PC-9 (cell line): ENCODE data around the gene PHC2. TPM values are rescaled to one million over a fixed set of nuclear protein-coding genes. Genes with fewer than 3 reads are reported as not detected.

ENCODE experiments used
- BruUV-seq: library from RNA; stranded (reverse); fragments of 400-500 nt; replicated peaks from 2 replicates; lab custom pipeline; 2021; lab: Mats Ljungman, UMichigan
- CTCF ChIA-PET: fragments of 300-600 bp; sonication (Branson Sonifier 250); formaldehyde crosslinking; loops from one replicate; lab custom pipeline; 2022; ENCODE audit warnings: antibody characterized with exemption; lab: Charles Lee
- POLR2A ChIA-PET: fragments of 300-600 bp; sonication (Branson Sonifier 250); formaldehyde crosslinking; loops from one replicate; lab custom pipeline; 2022; ENCODE audit warnings: antibody characterized with exemption; ENCODE audit not compliant: unreplicated experiment; lab: Charles Lee
- DNase-seq, 2 experiments: peaks; one replicate each; pipeline versions ENCODE4 v3.0.0 to v3.0.0-alpha.2; 2015 to 2022; ENCODE audit warnings: mixed read lengths in 1 of 2
- H2AFZ ChIP-seq: fragments of 200-600 bp; sonication (generic); 2 replicates; pipeline ENCODE4 v1.8.1; 2017; ENCODE audit warnings: antibody characterized with exemption
- H3F3A ChIP-seq: fragments of 200-600 bp; sonication (generic); 2 replicates; pipeline ENCODE4 v1.8.1; 2017; ENCODE audit warnings: antibody characterized with exemption, mild to moderate bottlenecking, low read depth; ENCODE audit not compliant: insufficient read depth
- H3K27ac ChIP-seq: fragments of 200-600 bp; sonication (generic); 2 replicates; pipeline ENCODE4 v1.6.1; 2016; ENCODE audit warnings: mixed run types
- H3K27me3 ChIP-seq: fragments of 200-600 bp; sonication (generic); 2 replicates; pipeline ENCODE4 v1.6.1; 2016; ENCODE audit warnings: low read depth, mixed run types; ENCODE audit not compliant: insufficient read depth
- H3K36me3 ChIP-seq: fragments of 200-600 bp; sonication (generic); 2 replicates; pipeline ENCODE4 v1.6.1; 2016; ENCODE audit warnings: low read depth, mixed run types
- H3K4me1 ChIP-seq: fragments of 200-600 bp; sonication (generic); replicated peaks from 2 replicates; pipeline ENCODE4 v1.6.1; 2016; ENCODE audit warnings: mixed run types; ENCODE audit not compliant: insufficient read depth
- H3K4me2 ChIP-seq: fragments of 200-600 bp; sonication (generic); 2 replicates; pipeline ENCODE4 v1.6.1; 2017; ENCODE audit warnings: mixed run types
- H3K4me3 ChIP-seq: fragments of 200-600 bp; sonication (generic); 2 replicates; pipeline ENCODE4 v1.6.1; 2016; ENCODE audit warnings: mixed run types
- H3K79me2 ChIP-seq: fragments of 200-600 bp; sonication (generic); 2 replicates; pipeline ENCODE4 v1.6.1; 2017; ENCODE audit warnings: low read depth, mixed run types
- H3K9me2 ChIP-seq: fragments of 200-600 bp; sonication (generic); 2 replicates; pipeline ENCODE4 v1.8.1; 2017; ENCODE audit warnings: mild to moderate bottlenecking; ENCODE audit not compliant: insufficient read depth
- H3K9me3 ChIP-seq: fragments of 200-600 bp; sonication (generic); 2 replicates; pipeline ENCODE4 v1.8.1; 2016; ENCODE audit warnings: low read depth; ENCODE audit not compliant: insufficient read depth
- H4K20me1 ChIP-seq: fragments of 200-600 bp; sonication (generic); 2 replicates; pipeline ENCODE4 v1.8.1; 2017; ENCODE audit not compliant: insufficient read depth
- CTCF ChIP-seq: fragments of 200-600 bp; sonication (generic); conservative IDR thresholded peaks from 2 replicates; pipeline ENCODE4 v1.6.1; 2017; ENCODE audit warnings: mixed run types, antibody characterized with exemption, mild to moderate bottlenecking, moderate library complexity
- EZH2 ChIP-seq: fragments of 200-600 bp; sonication (generic); IDR thresholded peaks from 2 replicates; pipeline ENCODE4 v1.8.0; 2017; ENCODE audit warnings: antibody characterized with exemption, low read depth
- intact Hi-C: fragments of 100-400 bp; cut with micrococcal nuclease; formaldehyde crosslinking; loops from one replicate; pipeline ENCODE4 v1.10.0; 2022; ENCODE audit not compliant: unreplicated experiment
- total RNA-seq: library from RNA; stranded (reverse); gene quantifications from 2 replicates; pipeline ENCODE4 v1.2.3, GENCODE V29; 2021

The PHC2 gene
- total RNA-seq, 1 experiment from 2014 or later = 48.1 TPM

DNA sequence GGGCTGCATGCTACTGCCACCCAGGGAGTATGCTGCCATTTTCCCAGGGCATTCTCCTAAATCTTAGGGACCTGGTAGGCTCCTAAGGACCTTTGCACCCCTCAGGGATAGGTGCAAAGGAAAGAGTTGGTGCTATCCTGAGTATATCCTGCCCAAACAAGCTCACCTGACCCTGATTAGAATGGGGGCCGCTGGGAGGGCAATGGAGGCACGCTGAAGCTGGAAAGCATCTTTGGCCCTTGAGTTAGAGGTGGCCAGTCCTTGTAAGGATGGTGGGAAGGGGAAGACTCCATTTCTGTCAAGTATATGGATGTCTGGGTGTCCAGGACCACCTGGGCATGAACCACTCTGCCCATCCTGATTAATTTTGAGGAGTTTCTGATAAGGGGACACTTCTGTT lies 61.1 kb downstream of the PHC2 start:
- Histone ChIP-seq H3K79me2 (no peaks in the 10 kb centered on the region), H4K20me1 (no peaks in the 10 kb centered on the region), H2AFZ (no peak overlapping the region), H3K4me3 (no peak overlapping the region), H3K4me2 (no peak overlapping the region), H3K9me2 (no peaks in the 10 kb centered on the region), H3F3A (no peaks in the 10 kb centered on the region; the same call in 1 of the 2 replicates), H3K4me1 (peaks cover 3% of the 10 kb centered on the region; the same call in 1 of the 2 replicates), H3K27me3 (no peaks in the 10 kb centered on the region), H3K36me3 (no peaks in the 10 kb centered on the region), H3K27ac (no peak overlapping the region), H3K9me3 (no peaks in the 10 kb centered on the region)
- DNase-seq = no peak
- TF ChIP-seq CTCF (no peak), EZH2 (no peak)
- ChIA-PET POLR2A (no interaction called here), CTCF (interaction anchor here (0.6 kb wide), 1 partner anchor 242 kb away, joined by 8 read pairs; no protein-coding TSS in a partner anchor)
- intact Hi-C loops = loop anchor here (5.0 kb wide), 2 partner anchors 88 to 103 kb away; partner anchors contain the start of gene ZSCAN20
- BruUV-seq = no TSS peak

DNA sequence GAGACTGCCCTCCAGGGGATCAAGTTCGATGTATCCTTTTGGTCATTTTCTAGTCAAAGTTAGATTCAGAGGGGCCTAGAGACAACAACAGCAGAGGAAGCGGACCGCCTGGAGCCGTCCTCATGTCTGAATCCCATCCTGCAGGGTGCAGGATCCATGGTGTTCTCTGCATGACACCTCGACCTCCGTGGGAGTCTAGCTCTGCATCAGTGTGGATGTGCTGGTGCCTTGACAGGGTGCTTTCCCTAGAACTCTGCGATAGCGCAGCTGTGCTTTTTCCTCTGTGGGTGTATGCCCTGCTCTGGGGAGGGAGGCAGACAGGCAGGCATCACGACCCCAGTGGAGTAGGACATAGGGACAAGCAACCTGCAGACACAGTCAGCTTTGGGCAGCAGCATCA lies 61.8 kb downstream of the PHC2 start:
- no peaks in the 10 kb centered on the region; the same call in 1 of the 2 replicates for H3K4me1 ChIP-seq
- no peak overlapping the region for H2AFZ ChIP-seq
- H3K9me3 ChIP-seq = no peaks in the 10 kb centered on the region
- H3K4me2 ChIP-seq = no peak overlapping the region
- H3K4me3 ChIP-seq = no peak overlapping the region
- no peaks in the 10 kb centered on the region; the same call in 1 of the 2 replicates for H3F3A ChIP-seq
- ChIA-PET CTCF (interaction anchor here (0.6 kb wide), 1 partner anchor 241 kb away, joined by 8 read pairs; no protein-coding TSS in a partner anchor), POLR2A (no interaction called here)
- no peaks in the 10 kb centered on the region for H3K79me2 ChIP-seq
- intact Hi-C loops = loop anchor here (5.0 kb wide), 2 partner anchors 88 to 103 kb away; partner anchors contain the start of gene ZSCAN20
- no TSS peak for BruUV-seq
- DNase-seq = no peak
- H3K27me3 ChIP-seq = no peaks in the 10 kb centered on the region
- no peaks in the 10 kb centered on the region for H4K20me1 ChIP-seq
- TF ChIP-seq CTCF (no peak), EZH2 (no peak)
- no peaks in the 10 kb centered on the region for H3K36me3 ChIP-seq
- no peak overlapping the region for H3K27ac ChIP-seq
- no peaks in the 10 kb centered on the region for H3K9me2 ChIP-seq

- Histone ChIP-seq H3K9me3 (no peaks in the 10 kb centered on the region), H2AFZ (no peak overlapping the region), H3K9me2 (no peaks in the 10 kb centered on the region), H3K4me2 (no peak overlapping the region), H3K27me3 (no peaks in the 10 kb centered on the region), H3F3A (no peaks in the 10 kb centered on the region; the same call in 1 of the 2 replicates), H4K20me1 (no peaks in the 10 kb centered on the region), H3K27ac (no peak overlapping the region), H3K4me3 (no peak overlapping the region), H3K4me1 (no peaks in the 10 kb centered on the region; the same call in 1 of the 2 replicates), H3K79me2 (no peaks in the 10 kb centered on the region), H3K36me3 (no peaks in the 10 kb centered on the region)
- TF ChIP-seq EZH2 (no peak), CTCF (no peak)
- ChIA-PET CTCF (no interaction called here), POLR2A (no interaction called here)
- no TSS peak for BruUV-seq
- intact Hi-C loops = loop anchor here (5.0 kb wide), 2 partner anchors 89 to 104 kb away; partner anchors contain the start of gene ZSCAN20
- DNase-seq = no peak
These were observed 62.5 kb downstream of the PHC2 start for GRCh38 chr1:33368431-33368830.
